WTC11 (cell line): Measurements from ENCODE around the gene ZDHHC21. TPM values are rescaled to one million over a fixed set of nuclear protein-coding genes. Genes with fewer than 3 reads are reported as not detected.

ENCODE experiments used
- ATAC-seq: fragments of 200-7000 bp; cut with Tn5 transposase; 2 replicates; pipeline ENCODE4 v1.10.0; 2021; ENCODE audit warnings: mild to moderate bottlenecking, moderate library complexity
- CTCF ChIA-PET: fragments of 300-600 bp; sonication (Branson Sonifier 250); formaldehyde crosslinking; loops from one replicate; lab custom pipeline; 2021; ENCODE audit warnings: antibody characterized with exemption; lab: Charles Lee
- POLR2A ChIA-PET: fragments of 350-600 bp; sonication (Branson Sonifier 250); formaldehyde crosslinking; loops from one replicate; lab custom pipeline; 2021; ENCODE audit warnings: antibody characterized with exemption; lab: Charles Lee
- DNase-seq: peaks from one replicate; pipeline ENCODE4 v3.0.0; 2021; ENCODE audit warnings: low spot score
- H3K27ac Mint-ChIP-seq: 2 replicates; pipeline ENCODE4 v1.8.0; 2021; ENCODE audit warnings: mixed read lengths
- H3K27me3 Mint-ChIP-seq: 2 replicates; pipeline ENCODE4 v1.8.0; 2021; ENCODE audit warnings: low read depth, mild to moderate bottlenecking, moderate library complexity, mixed read lengths
- H3K36me3 Mint-ChIP-seq: 2 replicates; pipeline ENCODE4 v1.8.0; 2021; ENCODE audit warnings: mixed read lengths
- H3K4me1 Mint-ChIP-seq: 2 replicates; pipeline ENCODE4 v1.8.0; 2022; ENCODE audit warnings: mixed read lengths
- H3K4me3 Mint-ChIP-seq: 2 replicates; pipeline ENCODE4 v1.8.0; 2021; ENCODE audit warnings: mild to moderate bottlenecking, moderate library complexity, mixed read lengths
- H3K9me3 Mint-ChIP-seq: 2 replicates; pipeline ENCODE4 v1.8.0; 2021; ENCODE audit warnings: mixed read lengths
- E2F4 ChIP-seq: sonication (generic); formaldehyde crosslinking; IDR thresholded peaks from 2 replicates; pipeline ENCODE4 v1.8.1; 2022; ENCODE audit warnings: low read depth, mild to moderate bottlenecking, moderate library complexity, missing genetic modification reagents, borderline replicate concordance
- ZNF281 ChIP-seq: sonication (generic); formaldehyde crosslinking; IDR thresholded peaks from 2 replicates; pipeline ENCODE4 v1.8.0; 2023; ENCODE audit warnings: mild to moderate bottlenecking, missing genetic modification reagents
- ZNF423 ChIP-seq: fragments of 250-450 bp; sonication (Bioruptor Pico); IDR thresholded peaks from 2 replicates; pipeline ENCODE4 v2.1.2; 2022; ENCODE audit warnings: mild to moderate bottlenecking, moderate library complexity
- total RNA-seq: library from RNA; stranded (reverse); gene quantifications from 3 replicates; pipeline ENCODE4 v1.2.3, GENCODE V29; 2021
- TF ChIP-seq, protein P1 (sequence below): sonication (generic); formaldehyde crosslinking; IDR thresholded peaks from 2 replicates; pipeline ENCODE4 v1.8.1; 2023; ENCODE audit warnings: mild to moderate bottlenecking, missing genetic modification reagents
- TF ChIP-seq, protein P2 (sequence below): sonication (generic); formaldehyde crosslinking; IDR thresholded peaks from 2 replicates; pipeline ENCODE4 v1.8.0; 2022; ENCODE audit warnings: mild to moderate bottlenecking, missing genetic modification reagents

ZDHHC21 gene
- total RNA-seq, 1 experiment from 2014 or later = 6.7 TPM

GRCh38 chr9:14563902-14564624, 129.2 kb downstream of the ZDHHC21 start:
- TF ChIP-seq E2F4 (CRISPR knock-in tag) = no peak
- Mint-ChIP-seq H3K36me3 (no peaks in the 10 kb centered on the region), H3K4me1 (peaks cover 35% of the 10 kb centered on the region), H3K4me3 (no peak overlapping the region), H3K27me3 (no peaks in the 10 kb centered on the region; the same call in 1 of the 2 replicates), H3K27ac (0 out of 2 replicates have a peak overlapping the region, but pooled peaks have one; percentile 41), H3K9me3 (no peaks in the 10 kb centered on the region; the same call in 1 of the 2 replicates)
- POLR2A ChIA-PET = no interaction called here
- CTCF ChIA-PET = interaction anchor here (0.9 kb wide), 1 partner anchor 14 kb away, joined by 3 read pairs; no protein-coding TSS in a partner anchor
- no peak for ATAC-seq
- DNase-seq = no peak

- ChIA-PET POLR2A (interaction anchor here (0.6 kb wide), 1 partner anchor 608 kb away, joined by 3 read pairs; no protein-coding TSS in a partner anchor), CTCF (interaction anchor here (1.0 to 1.4 kb wide), 2 partner anchors 15 to 97 kb away, joined by 3 read pairs; no protein-coding TSS in a partner anchor)
- TF ChIP-seq, protein P1, sequence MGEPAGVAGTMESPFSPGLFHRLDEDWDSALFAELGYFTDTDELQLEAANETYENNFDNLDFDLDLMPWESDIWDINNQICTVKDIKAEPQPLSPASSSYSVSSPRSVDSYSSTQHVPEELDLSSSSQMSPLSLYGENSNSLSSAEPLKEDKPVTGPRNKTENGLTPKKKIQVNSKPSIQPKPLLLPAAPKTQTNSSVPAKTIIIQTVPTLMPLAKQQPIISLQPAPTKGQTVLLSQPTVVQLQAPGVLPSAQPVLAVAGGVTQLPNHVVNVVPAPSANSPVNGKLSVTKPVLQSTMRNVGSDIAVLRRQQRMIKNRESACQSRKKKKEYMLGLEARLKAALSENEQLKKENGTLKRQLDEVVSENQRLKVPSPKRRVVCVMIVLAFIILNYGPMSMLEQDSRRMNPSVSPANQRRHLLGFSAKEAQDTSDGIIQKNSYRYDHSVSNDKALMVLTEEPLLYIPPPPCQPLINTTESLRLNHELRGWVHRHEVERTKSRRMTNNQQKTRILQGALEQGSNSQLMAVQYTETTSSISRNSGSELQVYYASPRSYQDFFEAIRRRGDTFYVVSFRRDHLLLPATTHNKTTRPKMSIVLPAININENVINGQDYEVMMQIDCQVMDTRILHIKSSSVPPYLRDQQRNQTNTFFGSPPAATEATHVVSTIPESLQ = no peak
- TF ChIP-seq ZNF423 (CRISPR knock-in tag) (peak; percentile 96), ZNF281 (0 out of 2 replicates have a peak, but pooled peaks have one; percentile 32)
- TF ChIP-seq, protein P2, sequence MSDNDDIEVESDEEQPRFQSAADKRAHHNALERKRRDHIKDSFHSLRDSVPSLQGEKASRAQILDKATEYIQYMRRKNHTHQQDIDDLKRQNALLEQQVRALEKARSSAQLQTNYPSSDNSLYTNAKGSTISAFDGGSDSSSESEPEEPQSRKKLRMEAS (CRISPR knock-in tag) = 0 out of 2 replicates have a peak, but pooled peaks have one; percentile 11
- peak overlapping the region; percentile 33 for H3K27ac Mint-ChIP-seq
- H3K27me3 Mint-ChIP-seq = no peaks in the 10 kb centered on the region; the same call in 1 of the 2 replicates
- DNase-seq = peak; percentile 45
- H3K9me3 Mint-ChIP-seq = peaks cover 6% of the 10 kb centered on the region
- H3K4me1 Mint-ChIP-seq = peaks cover 24% of the 10 kb centered on the region
- H3K36me3 Mint-ChIP-seq = no peaks in the 10 kb centered on the region
- ATAC-seq = peak; percentile 90
- no peak overlapping the region for H3K4me3 Mint-ChIP-seq
These were observed 131.3 kb downstream of the ZDHHC21 start for GRCh38 chr9:14561929-14562405.

Other genes with a start within 250 kb of the ZDHHC21 start
- gene CER1, start 29.3 kb upstream of the ZDHHC21 start, total RNA-seq = 2.4 to 4.1 TPM (median 3.7 TPM) in 3 replicates
- gene FREM1, start 217.0 kb upstream of the ZDHHC21 start, total RNA-seq = 2.8 to 3.6 TPM (median 3.0 TPM) in 3 replicates